ENCODE results near the gene PKD1L1. TPM values are rescaled to one million over a fixed set of nuclear protein-coding genes. Genes with fewer than 3 reads are reported as not detected.

The PKD1L1 gene
- total and polyA plus RNA-seq, 4 donors, result 0.26 to 1.1 (median 0.55) TPM

GRCh38 chr7:47877336-47877735, 70.9 kb downstream of the PKD1L1 start:
- DNase-seq (no peak), ATAC-seq (ENCODE audit: insufficient read depth, low FRiP score) (no peak)
- H3K36me3 ChIP-seq (ENCODE audit: control insufficient read depth in 4 of 4, insufficient read depth in 4 of 4, low read length in 4 of 4), result no peaks in the 10 kb centered on the region
- no peaks in the 10 kb centered on the region for H3K27me3 ChIP-seq (ENCODE audit: control insufficient read depth in 3 of 3, insufficient read depth in 3 of 3, low read length in 2 of 3)
- no peak for TF ChIP-seq CTCF (IDR thresholded peaks at IDR 0.05; ENCODE audit: control extremely low read depth, extremely low read depth)
- H3K9me3 ChIP-seq (ENCODE audit: control insufficient read depth in 4 of 4, insufficient read depth in 3 of 4, low read length in 3 of 4), result no peaks in the 10 kb centered on the region
- H3K4me3 ChIP-seq, result no peak overlapping the region
- no peaks in the 10 kb centered on the region for H3K4me1 ChIP-seq (ENCODE audit: control insufficient read depth in 5 of 5, insufficient read depth in 5 of 5, low read length in 5 of 5)
- WGBS, 2 donors, result 92 to 95% methylated on average over 10 of the region's 10 CpGs
- no peak overlapping the region for H3K9ac ChIP-seq (ENCODE audit: insufficient read depth in 1 of 2, low read length in 2 of 2)
- H3K27ac ChIP-seq (ENCODE audit: low read depth in 1 of 2, low read length in 1 of 2), result no peak overlapping the region

DNA sequence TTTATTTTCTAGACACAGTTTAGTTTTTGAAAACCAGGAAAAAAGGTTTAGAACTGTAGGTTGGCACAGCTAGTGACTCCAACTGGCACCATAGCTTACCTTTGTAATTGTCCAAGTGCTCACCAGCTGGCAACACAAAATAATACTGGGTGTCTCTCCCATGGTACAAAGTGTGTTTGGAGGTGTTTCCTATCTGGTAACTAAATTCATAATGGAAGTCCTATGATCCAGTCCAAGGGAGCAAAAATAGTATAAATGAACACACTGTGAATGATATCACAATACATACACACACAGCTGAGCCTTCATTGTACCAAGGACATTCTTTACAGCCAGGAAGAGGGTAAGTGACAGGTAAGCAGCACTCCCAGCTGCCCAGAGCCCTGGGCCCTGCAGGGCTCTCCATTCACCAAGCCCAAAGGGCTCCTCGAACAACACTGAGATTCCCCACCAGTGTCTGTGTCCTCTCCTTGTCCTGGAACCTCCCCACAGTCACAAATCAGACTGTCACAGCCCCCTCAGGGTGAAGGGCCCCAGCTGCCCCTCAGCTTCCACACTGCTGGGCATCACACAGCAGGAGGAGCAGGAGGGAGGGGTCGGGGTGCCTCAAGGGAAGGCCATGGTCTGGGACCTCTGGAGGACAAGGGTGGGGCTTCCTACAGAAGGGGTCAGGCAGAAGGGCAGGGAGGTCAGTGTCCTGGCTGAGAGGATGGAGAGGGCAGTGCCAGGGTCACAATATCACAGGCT, 72.1 kb downstream of the PKD1L1 start:
- H3K9ac ChIP-seq (ENCODE audit: insufficient read depth in 1 of 2, low read length in 2 of 2), result no peak overlapping the region
- no peaks in the 10 kb centered on the region for H3K27me3 ChIP-seq (ENCODE audit: control insufficient read depth in 3 of 3, insufficient read depth in 3 of 3, low read length in 2 of 3)
- H3K27ac ChIP-seq (ENCODE audit: low read depth in 1 of 2, low read length in 1 of 2), result no peak overlapping the region
- ATAC-seq (ENCODE audit: insufficient read depth, low FRiP score) (no peak), DNase-seq (no peak)
- no peak overlapping the region for H3K4me3 ChIP-seq
- no peaks in the 10 kb centered on the region for H3K9me3 ChIP-seq (ENCODE audit: control insufficient read depth in 4 of 4, insufficient read depth in 3 of 4, low read length in 3 of 4)
- 74 to 81% methylated on average over 2 of the region's 2 CpGs for WGBS, 2 donors
- no peak for TF ChIP-seq CTCF (IDR thresholded peaks at IDR 0.05; ENCODE audit: control extremely low read depth, extremely low read depth)
- no peaks in the 10 kb centered on the region for H3K4me1 ChIP-seq (ENCODE audit: control insufficient read depth in 5 of 5, insufficient read depth in 5 of 5, low read length in 5 of 5)
- no peaks in the 10 kb centered on the region for H3K36me3 ChIP-seq (ENCODE audit: control insufficient read depth in 4 of 4, insufficient read depth in 4 of 4, low read length in 4 of 4)

- H3K4me1 ChIP-seq (ENCODE audit: control insufficient read depth in 5 of 5, insufficient read depth in 5 of 5, low read length in 5 of 5), result no peaks in the 10 kb centered on the region
- no peak for DNase-seq
- H3K36me3 ChIP-seq (ENCODE audit: control insufficient read depth in 4 of 4, insufficient read depth in 4 of 4, low read length in 4 of 4), result no peaks in the 10 kb centered on the region
- no peaks in the 10 kb centered on the region for H3K27me3 ChIP-seq (ENCODE audit: control insufficient read depth in 3 of 3, insufficient read depth in 3 of 3, low read length in 2 of 3)
- H3K4me3 ChIP-seq, result no peak overlapping the region
- ATAC-seq (ENCODE audit: insufficient read depth, low FRiP score), result no peak
- no peak overlapping the region for H3K27ac ChIP-seq (ENCODE audit: low read depth in 1 of 2, low read length in 1 of 2)
- H3K9me3 ChIP-seq (ENCODE audit: control insufficient read depth in 4 of 4, insufficient read depth in 3 of 4, low read length in 3 of 4), result no peaks in the 10 kb centered on the region
- no peak overlapping the region for H3K9ac ChIP-seq (ENCODE audit: insufficient read depth in 1 of 2, low read length in 2 of 2)
- TF ChIP-seq CTCF (IDR thresholded peaks at IDR 0.05; ENCODE audit: control extremely low read depth, extremely low read depth), result no peak
Measured at GRCh38 chr7:47875406-47875805, 72.9 kb downstream of the PKD1L1 start.

DNA sequence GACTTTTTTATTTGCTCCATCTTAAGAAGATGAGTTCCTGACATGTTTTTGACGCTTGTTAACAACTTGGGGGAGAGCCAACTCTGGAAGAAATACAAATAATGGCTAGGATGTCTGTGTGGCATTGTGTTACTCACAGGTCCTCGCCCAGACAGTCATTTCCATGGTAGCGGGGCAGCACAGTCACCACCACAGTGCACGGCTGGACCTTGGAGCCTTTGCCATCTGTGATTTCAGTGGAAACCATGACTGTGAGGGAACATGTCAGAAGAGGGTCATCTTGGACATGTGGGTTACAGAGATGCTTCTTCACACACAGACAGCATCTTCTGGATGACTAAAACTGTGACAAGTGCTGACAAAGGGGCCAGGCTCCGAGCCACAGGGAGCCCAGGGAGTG, 74.5 kb downstream of the PKD1L1 start:
- no peak for TF ChIP-seq CTCF (IDR thresholded peaks at IDR 0.05; ENCODE audit: control extremely low read depth, extremely low read depth)
- ATAC-seq (ENCODE audit: insufficient read depth, low FRiP score) (no peak), DNase-seq (no peak)
- no peaks in the 10 kb centered on the region for H3K36me3 ChIP-seq (ENCODE audit: control insufficient read depth in 4 of 4, insufficient read depth in 4 of 4, low read length in 4 of 4)
- no peak overlapping the region for H3K4me3 ChIP-seq
- H3K4me1 ChIP-seq (ENCODE audit: control insufficient read depth in 5 of 5, insufficient read depth in 5 of 5, low read length in 5 of 5), result no peaks in the 10 kb centered on the region
- no peaks in the 10 kb centered on the region for H3K9me3 ChIP-seq (ENCODE audit: control insufficient read depth in 4 of 4, insufficient read depth in 3 of 4, low read length in 3 of 4)
- H3K9ac ChIP-seq (ENCODE audit: insufficient read depth in 1 of 2, low read length in 2 of 2), result no peak overlapping the region
- H3K27me3 ChIP-seq (ENCODE audit: control insufficient read depth in 3 of 3, insufficient read depth in 3 of 3, low read length in 2 of 3), result no peaks in the 10 kb centered on the region
- H3K27ac ChIP-seq (ENCODE audit: low read depth in 1 of 2, low read length in 1 of 2), result no peak overlapping the region
- 81 to 90% methylated on average over 5 of the region's 5 CpGs for WGBS, 2 donors

Measured in lung (tissue), 12 donors.